ENCODE measurements around the gene JUN. TPM values are rescaled to one million over a fixed set of nuclear protein-coding genes. Genes with fewer than 3 reads are reported as not detected.

Gene JUN
- total RNA-seq, 1 donor, result 55.0 TPM

DNA sequence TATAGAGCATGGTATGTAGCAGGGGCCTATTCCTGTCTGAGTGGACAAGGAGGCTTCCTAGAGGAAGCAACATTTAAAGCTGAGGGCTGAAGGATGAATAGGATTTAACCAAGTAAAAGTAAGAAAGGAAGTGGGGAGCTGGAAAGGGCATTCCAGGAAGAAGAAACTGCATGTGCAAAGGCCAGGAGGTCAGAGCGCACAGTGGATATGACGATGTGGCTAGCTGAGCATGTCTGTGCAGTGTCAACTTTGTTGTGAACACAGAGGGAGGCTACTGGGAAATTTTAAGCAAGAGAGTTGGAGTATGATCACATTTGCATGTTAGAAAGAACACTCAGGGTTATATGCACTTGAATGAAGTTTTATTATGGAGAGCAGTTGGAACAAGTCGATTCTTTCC, 28.6 kb upstream of the JUN start:
- no peak for TF ChIP-seq CTCF (IDR thresholded peaks at IDR 0.05; ENCODE audit: insufficient read depth, low read length)
- no peak overlapping the region for H3K4me3 ChIP-seq (ENCODE audit: low read depth, low read length)
- DNase-seq (ENCODE audit: low read depth), result no peak

GRCh38 chr1:58811303-58811702, 27.5 kb upstream of the JUN start:
- DNase-seq (ENCODE audit: low read depth), result no peak
- TF ChIP-seq CTCF (IDR thresholded peaks at IDR 0.05; ENCODE audit: insufficient read depth, low read length), result no peak
- H3K4me3 ChIP-seq (ENCODE audit: low read depth, low read length), result no peak overlapping the region

DNA sequence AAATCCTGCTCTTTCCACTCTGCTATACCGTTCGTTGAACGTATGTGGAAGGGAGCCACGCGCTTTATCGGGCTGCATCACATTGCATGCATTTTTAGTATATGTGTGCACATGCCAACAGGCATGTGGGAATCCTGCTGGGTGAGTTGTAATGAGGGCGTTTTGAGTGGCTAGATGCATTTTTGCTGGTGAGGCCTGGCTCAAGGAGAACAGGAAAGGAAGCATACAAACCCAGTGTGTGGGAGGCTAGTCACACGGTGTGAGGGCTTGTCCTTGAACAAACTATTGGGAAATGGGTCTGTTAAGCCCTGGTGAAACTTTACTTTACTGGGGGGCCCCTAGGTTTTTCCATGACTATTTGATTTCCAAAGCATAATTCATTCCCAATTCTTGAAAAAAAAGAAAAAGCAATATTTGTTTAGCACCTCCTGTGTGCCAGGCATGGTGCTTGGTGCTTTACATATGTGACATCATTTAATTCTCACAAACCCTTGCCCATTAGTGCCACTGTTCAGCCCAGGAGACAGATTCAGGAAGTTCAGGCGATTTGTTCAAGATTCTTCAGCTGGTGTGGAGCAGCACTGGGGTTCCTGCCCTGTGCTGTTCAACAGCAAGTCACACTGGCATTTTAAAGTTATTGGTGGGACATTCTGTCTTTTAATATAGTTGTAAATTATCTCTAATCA, 25.6 kb upstream of the JUN start:
- DNase-seq (ENCODE audit: low read depth), result peak; percentile 57
- TF ChIP-seq CTCF (IDR thresholded peaks at IDR 0.05; ENCODE audit: insufficient read depth, low read length), result no peak
- H3K4me3 ChIP-seq (ENCODE audit: low read depth, low read length), result no peak overlapping the region

GRCh38 chr1:58808077-58808476, 24.2 kb upstream of the JUN start:
- no peak for DNase-seq (ENCODE audit: low read depth)
- no peak for TF ChIP-seq CTCF (IDR thresholded peaks at IDR 0.05; ENCODE audit: insufficient read depth, low read length)

GRCh38 chr1:58805716-58806571, 22.1 kb upstream of the JUN start:
- no peak overlapping the region for H3K4me3 ChIP-seq (ENCODE audit: low read depth, low read length)
- TF ChIP-seq CTCF (IDR thresholded peaks at IDR 0.05; ENCODE audit: insufficient read depth, low read length), result no peak
- DNase-seq (ENCODE audit: low read depth), result no peak

More at GRCh38 chr1:58808077-58808476, 24.2 kb upstream of the JUN start:
- no peak overlapping the region for H3K4me3 ChIP-seq (ENCODE audit: low read depth, low read length)

GRCh38 chr1:58804853-58805565, 21.2 kb upstream of the JUN start:
- no peak for DNase-seq (ENCODE audit: low read depth)
- no peak for TF ChIP-seq CTCF (IDR thresholded peaks at IDR 0.05; ENCODE audit: insufficient read depth, low read length)
- no peak overlapping the region for H3K4me3 ChIP-seq (ENCODE audit: low read depth, low read length)
